HG03460 (cell line): ENCODE results near the gene PXDN.
"Not testable (repeated sequence)": the region's sequence is repeated elsewhere in the genome, so short reads cannot be mapped to it uniquely, and the experiment has no call there.

Source experiments
- ATAC-seq: cut with Tn5 transposase; IDR thresholded peaks from one replicate; pipeline ENCODE4 v1.9.1; 2021; ENCODE audit not compliant: unreplicated experiment

The PXDN gene

GRCh38 chr2:1707771-1708418 is 36.4 kb downstream of the PXDN start:
- ATAC-seq, result no peak

GRCh38 chr2:1706089-1706841 is 38.0 kb downstream of the PXDN start:
- not testable (repeated sequence) for ATAC-seq

- no peak for ATAC-seq
Observed at GRCh38 chr2:1705557-1706076, 38.7 kb downstream of the PXDN start.

GRCh38 chr2:1704631-1705556 is 39.4 kb downstream of the PXDN start:
- ATAC-seq, result no peak

- ATAC-seq, result no peak
Observed at GRCh38 chr2:1702186-1702565, 42.1 kb downstream of the PXDN start.

GRCh38 chr2:1701556-1702185 is 42.6 kb downstream of the PXDN start:
- no peak for ATAC-seq

GRCh38 chr2:1701020-1701419 is 43.3 kb downstream of the PXDN start:
- ATAC-seq, result no peak

- not testable (repeated sequence) for ATAC-seq
Observed at GRCh38 chr2:1700427-1700826, 43.9 kb downstream of the PXDN start.

- ATAC-seq, result no peak
Observed at GRCh38 chr2:1698188-1698945, 45.9 kb downstream of the PXDN start.

- ATAC-seq, result no peak
Observed at GRCh38 chr2:1697601-1698000, 46.7 kb downstream of the PXDN start.

- ATAC-seq, result no peak
Observed at GRCh38 chr2:1696472-1696871, 47.8 kb downstream of the PXDN start.

GRCh38 chr2:1694371-1695271 is 49.7 kb downstream of the PXDN start:
- no peak for ATAC-seq

- no peak for ATAC-seq
Observed at GRCh38 chr2:1693723-1694122, 50.6 kb downstream of the PXDN start.

GRCh38 chr2:1692342-1692741 is 52.0 kb downstream of the PXDN start:
- ATAC-seq, result no peak

- ATAC-seq, result no peak
Observed at GRCh38 chr2:1691366-1691765, 52.9 kb downstream of the PXDN start.

- ATAC-seq, result no peak
Observed at GRCh38 chr2:1690056-1690775, 54.1 kb downstream of the PXDN start.

- ATAC-seq, result no peak
Observed at GRCh38 chr2:1688859-1689258, 55.5 kb downstream of the PXDN start.

GRCh38 chr2:1688161-1688560 is 56.2 kb downstream of the PXDN start:
- ATAC-seq, result no peak

- no peak for ATAC-seq
Observed at GRCh38 chr2:1687254-1687653, 57.1 kb downstream of the PXDN start.
